Smooth muscle cell of the umbilical artery (primary cell): ENCODE results near the gene CCDC6. TPM values are rescaled to one million over a fixed set of nuclear protein-coding genes. Genes with fewer than 3 reads are reported as not detected.

ENCODE experiments used
- total RNA-seq: library from RNA; depleted of rRNA; stranded (reverse); fragments of >200 nt; gene quantifications from 2 replicates; pipeline ENCODE4 v1.2.3, GENCODE V29; 2014

The CCDC6 gene
- 29.4 and 48.5 TPM in 2 replicates for total RNA-seq

GRCh38 chr10:59906417-59907202, at the start of gene CCDC6:
TSS of gene CCDC6 (minus strand) at chr10:59906556. CDS start at chr10:59906424, 132 bp downstream.

GRCh38 chr10:59753267-59753666, 153.1 kb downstream of the CCDC6 start, which contains the start of gene MRLN:
TSS of gene MRLN (minus strand) at chr10:59753455.

Other genes starting within 250 kb of the CCDC6 start
- gene SLC16A9, start 196.7 kb downstream of the CCDC6 start, total RNA-seq: 1.2 and 5.4 TPM in 2 replicates
- not detected in 2 replicates for gene MRLN, start 153.1 kb downstream of the CCDC6 start, total RNA-seq